Effector CD8-positive, alpha-beta T cell (primary cell): ENCODE measurements around the gene WDFY4.

ENCODE experiments used
- DNase-seq: peaks from one replicate; lab custom pipeline; 2025; lab: John Stamatoyannopoulos, UW

Gene WDFY4

DNA sequence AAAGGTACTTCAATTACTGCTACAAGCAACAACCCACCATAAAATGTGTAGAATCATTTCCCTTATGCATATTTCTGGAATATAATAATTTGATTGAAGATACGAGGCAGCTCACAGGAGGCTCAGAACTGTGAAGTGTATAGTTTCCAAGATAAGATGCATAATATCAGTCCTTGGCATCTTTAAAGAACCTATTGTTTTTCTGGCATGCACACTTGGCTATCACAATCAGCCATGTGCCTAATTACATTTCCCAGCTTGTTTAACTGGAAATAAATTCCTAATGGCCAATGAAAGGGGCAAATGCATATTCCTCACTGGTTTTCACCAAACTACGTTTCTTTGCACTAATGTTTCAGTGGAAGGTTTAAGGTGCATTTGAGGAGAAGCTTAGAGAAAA lies 338.4 kb downstream of the WDFY4 start:
- DNase-seq: no peak

DNA sequence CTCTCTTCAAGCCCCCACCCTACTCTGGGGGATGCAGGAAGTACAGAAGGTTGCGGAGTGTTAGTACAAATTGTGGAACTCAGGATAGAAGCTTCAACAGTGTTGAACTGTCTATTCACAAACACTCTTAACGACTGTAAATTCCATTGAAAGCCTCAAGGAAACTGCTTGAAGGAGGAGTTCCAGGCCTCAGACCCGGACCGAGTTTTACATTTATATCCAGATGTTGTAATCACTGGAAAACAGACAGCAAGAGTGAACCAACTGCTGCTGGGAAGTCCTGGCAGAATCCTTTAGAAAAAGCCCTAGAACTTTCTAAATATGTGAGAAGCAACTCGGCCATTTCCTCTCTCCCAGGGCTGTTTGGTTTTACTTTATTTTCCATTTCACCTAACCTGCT lies 339.1 kb downstream of the WDFY4 start:
- DNase-seq: no peak

DNA sequence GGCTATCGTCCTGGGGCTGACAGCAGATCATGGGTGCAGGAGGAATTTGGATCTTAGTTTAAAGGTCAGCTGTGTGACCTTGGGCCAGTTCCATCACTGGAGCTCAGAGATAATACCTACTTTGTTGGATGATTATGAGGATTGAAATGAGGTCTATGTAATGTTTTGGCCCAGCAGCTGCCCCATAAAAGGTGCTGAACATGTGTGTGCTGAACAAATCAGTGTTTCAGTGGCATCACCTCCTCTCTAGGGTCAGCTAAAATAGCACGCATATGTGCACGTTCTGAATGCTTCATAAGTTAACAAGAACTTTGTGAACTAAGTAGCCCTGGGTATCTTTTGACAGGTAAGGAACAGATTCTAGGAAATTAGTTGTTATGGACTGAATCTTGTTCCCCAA lies 339.8 kb downstream of the WDFY4 start:
- DNase-seq: no peak

DNA sequence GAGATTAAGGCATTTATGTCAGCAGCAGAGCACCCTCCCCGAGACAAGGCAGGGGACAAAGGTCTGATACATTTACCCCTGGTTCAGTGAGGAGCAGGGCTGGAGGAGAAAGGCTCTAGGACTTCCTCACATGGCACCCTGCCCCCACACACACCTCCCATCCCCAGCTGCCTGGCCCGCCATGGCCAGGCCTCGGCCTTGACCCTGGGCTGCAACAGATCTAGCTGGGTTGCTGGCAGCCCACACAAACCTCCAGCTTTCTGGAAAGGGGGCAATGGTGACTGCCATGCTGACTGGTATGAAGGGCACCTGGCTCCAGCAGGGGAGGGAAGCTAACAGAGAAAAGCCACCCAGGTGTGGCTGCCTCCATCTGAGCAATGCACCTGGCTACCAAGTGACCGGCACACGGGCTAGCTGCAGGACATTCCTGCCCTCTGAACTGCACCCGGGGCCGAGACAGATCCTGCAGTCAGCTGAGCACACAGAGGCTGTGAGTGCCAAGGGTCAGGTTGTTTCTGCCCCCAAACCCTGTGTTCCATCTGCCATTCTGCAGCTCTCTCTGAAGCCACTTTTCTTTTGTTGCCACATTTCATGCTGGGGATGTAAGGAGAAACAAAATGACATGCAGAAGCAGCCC lies 340.8 kb downstream of the WDFY4 start:
- no peak for DNase-seq

DNA sequence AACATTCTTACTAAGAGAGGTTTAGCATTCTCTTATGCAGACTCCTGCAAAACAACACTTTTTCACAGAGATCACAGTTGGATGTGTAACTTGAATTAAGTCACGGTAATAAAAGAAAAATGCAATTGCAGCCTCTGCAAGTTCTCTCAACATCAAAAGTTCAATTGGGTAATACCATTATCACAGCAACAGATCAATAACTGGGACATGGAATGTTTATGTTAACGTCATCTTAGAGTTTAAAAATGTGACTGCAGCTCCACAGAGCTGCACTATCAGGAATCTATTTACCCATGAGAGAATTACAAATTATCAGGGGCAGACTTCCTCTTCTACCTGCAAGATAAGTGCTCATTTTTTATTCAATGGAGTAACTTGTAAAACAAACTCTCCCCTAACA lies 344.0 kb downstream of the WDFY4 start:
- DNase-seq: no peak

DNA sequence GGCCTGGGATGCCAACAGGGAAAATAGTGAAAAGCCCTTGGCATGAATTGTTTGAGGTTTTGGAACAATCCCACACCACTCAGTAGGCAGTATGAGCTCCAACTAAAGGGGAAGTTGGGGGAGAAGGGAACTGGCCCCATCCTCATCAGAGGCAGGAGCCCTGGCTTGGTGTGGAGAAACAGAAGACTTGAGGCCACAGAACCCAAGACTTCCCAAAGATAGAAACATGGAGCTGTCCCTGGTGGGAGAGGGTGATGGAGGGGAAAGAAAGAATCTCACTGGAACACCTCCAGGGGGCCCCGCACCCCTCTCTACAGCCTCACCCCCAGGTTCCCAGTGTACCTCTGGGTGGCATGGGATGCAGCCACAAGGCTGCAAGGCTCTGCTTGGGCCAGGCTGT lies 345.0 kb downstream of the WDFY4 start:
- no peak for DNase-seq
